Left kidney (tissue), 2 donors: Measurements from ENCODE around the gene P4HTM. TPM values are rescaled to one million over a fixed set of nuclear protein-coding genes. Genes with fewer than 3 reads are reported as not detected.

Source experiments
- DNase-seq: peaks from one replicate; pipeline ENCODE4 v3.0.0-alpha.2; 2013
- polyA plus RNA-seq: library from polyadenylated mRNA; unstranded; fragments of 120-200 nt; gene quantifications from one replicate; pipeline ENCODE4 v1.2.1, GENCODE V29; 2013; ENCODE audit not compliant: insufficient read length

The P4HTM gene
- polyA plus RNA-seq, 1 donor, result 42.0 TPM

GRCh38 chr3:49022688-49023171 is 32.7 kb downstream of the P4HTM start:
- DNase-seq, result no peak

DNA sequence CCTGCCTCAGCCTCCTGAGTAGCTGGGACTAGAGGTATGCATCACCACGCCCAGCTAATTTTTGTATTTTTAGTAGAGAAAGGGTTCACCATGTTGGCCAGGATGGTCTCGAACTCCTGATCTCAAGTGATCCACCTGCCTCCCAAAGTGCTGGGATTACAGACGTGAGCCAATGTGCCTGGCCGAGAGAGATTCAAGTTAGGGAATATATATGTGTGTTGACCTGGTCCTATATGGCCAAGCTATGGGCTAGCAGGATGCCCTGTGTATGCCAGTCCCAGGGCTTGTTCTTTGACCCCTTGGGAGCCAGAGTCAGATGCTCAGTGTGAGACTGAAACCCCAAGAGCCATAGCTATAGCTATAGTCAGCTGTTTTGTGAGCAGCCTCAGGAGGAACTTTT is 33.7 kb downstream of the P4HTM start:
- no peak for DNase-seq

DNA sequence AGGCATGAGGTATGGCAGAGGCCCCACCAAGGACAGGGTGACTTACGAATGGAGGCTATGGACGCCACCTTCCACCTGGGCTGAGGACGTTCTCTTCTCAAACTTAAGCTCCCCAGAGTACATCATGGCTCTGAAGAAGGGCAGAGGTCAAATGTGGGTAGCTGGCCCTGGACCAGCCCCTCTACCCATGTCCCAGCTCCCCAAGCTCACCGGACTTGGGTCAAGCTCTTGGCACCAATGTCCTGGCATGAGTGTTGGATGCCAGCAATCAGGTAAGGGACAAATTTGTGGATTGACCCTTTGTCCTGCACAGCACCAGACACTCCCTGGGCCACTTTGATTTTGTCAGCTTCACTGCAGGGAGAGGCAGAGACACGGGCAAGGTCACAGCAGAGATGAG is 34.4 kb downstream of the P4HTM start:
- no peak for DNase-seq

DNA sequence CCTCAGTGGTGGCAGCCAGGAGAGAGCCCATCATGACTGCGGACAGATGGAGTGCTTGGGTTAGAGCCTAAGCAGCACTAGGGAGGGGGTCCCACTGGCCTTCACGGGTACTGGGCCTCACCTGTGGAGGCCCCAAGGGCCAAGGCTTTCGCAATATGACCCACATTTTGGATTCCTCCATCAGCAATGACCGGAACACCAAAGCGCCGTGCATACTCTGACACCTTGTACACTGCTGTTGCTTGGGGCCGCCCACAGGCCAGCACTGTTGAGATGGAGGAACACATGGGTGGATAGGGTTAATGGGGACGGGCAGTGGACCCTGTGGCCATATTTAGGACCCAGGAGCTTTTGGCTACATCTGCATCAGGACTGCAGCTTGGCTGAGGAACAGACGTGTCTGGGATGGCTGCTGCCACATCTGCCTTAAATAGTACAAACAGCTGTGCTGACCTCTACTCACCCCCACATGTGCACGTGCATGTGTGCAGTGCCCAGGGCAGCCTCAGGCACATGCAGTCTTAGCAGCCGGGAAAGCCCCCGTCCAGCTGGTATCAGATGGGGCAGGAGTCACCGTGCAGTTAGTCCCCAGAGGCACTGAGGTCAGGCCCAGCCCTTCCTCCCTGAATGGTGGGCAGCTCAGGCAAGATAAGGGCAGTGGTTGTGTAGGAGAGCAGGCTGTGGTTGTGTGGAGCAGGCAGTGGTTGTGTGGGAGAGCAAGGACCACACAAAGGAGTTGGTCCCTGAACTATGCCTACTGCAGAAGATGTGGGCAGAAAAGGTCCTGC is 35.2 kb downstream of the P4HTM start:
- no peak for DNase-seq

DNA sequence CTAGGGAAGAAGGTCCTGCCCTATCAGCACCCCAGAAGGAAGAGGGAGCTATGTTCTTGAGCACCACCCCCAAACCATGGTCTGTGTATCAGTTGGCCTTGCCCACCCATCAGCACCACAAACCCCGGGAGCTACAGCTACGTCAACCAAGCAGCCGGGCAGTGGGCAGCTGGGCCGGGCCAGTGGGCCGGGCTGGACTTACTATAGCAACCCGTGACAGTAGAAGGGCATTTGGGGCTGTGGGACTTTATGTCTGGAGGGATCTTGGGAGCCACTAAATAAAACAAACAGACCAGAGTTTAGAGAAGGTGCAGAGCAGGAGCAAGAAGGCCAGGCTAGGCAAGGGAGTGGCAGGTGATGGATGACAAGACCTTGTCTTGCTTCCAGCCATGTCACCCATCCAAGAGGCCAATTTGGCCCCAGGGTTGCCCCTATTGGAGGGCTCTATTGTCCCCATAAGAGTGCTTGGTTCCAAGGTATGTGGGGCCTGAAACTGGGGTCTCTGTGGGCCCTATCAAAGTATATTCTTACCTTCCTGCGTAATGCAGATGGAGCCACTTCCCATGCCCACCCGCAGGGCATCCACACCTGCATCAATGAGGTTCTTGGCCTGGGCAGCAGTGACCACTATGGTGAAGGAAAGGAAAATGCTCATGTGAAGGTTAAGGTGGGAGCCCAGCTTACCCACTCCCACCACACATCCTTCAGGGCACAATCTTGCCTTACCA is 35.9 kb downstream of the P4HTM start:
- no peak for DNase-seq

- DNase-seq, result no peak
Observed at GRCh38 chr3:49026536-49026935, 36.5 kb downstream of the P4HTM start.

DNA sequence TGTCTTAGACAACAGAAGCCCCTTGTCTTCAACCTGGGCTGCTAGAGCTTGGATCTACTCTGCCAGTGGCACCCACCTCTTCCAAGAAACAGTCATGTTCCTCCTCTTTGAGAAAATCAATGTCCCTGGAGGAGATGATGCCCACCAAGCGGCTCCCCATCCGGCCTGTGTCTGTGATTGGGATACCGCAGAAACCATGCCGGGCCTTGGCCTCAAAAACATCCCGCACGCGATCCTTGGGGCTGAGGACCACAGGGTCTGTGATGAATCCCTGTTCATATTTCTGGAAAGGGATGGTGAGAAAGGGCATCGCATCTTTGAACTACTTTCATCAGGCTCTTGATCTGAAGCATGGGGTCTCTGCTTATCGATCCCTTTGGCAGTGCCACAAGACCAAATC is 37.6 kb downstream of the P4HTM start:
- no peak for DNase-seq

- no peak for DNase-seq
Observed at GRCh38 chr3:49028298-49028672, 38.2 kb downstream of the P4HTM start.

- peak; percentile 91 for DNase-seq
Observed at GRCh38 chr3:49028673-49029562, 38.9 kb downstream of the P4HTM start, which contains the start of gene IMPDH2. Gene IMPDH2 (minus strand): TSS chr3:49029398. CDS start chr3:49029350, 48 bp downstream.

DNA sequence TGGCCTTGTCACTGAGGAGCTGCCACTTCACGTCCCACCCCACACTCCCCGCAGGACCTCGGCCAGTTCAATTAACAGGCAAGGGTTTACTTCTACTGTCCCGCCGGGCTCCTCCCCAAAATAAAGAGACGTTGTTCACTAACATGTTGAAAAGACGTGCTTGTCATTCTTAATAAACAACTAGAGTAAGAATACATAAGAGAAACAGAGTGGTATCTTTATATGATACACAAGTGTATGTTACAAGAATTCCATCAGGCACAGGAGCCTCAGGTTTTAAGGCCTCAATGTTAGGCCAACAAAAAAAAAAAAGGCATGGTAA is 39.5 kb downstream of the P4HTM start:
- DNase-seq, result no peak

GRCh38 chr3:49030321-49030720 is 40.3 kb downstream of the P4HTM start:
- no peak for DNase-seq

- no peak for DNase-seq
Observed at GRCh38 chr3:49032646-49033304, 42.7 kb downstream of the P4HTM start.

DNA sequence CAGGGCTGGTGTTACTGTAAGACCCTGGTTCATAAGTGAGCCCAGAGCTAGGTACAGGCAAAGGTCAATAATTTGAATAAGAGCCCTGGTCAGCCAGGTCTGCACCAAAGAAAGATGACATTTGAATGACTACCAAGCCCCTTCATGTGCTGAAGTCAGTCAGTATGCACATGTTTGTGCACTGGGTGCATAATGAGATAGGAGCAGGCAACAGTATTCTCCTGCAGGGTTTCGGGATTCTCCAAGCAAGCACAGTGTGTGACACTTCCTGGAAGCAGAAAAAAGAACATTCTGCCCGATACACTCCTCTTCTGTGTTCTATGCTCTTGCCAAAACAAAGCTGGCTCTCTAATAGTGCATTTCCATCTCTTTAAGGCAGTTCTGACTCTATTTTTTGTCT is 44.6 kb downstream of the P4HTM start:
- DNase-seq, result no peak

DNA sequence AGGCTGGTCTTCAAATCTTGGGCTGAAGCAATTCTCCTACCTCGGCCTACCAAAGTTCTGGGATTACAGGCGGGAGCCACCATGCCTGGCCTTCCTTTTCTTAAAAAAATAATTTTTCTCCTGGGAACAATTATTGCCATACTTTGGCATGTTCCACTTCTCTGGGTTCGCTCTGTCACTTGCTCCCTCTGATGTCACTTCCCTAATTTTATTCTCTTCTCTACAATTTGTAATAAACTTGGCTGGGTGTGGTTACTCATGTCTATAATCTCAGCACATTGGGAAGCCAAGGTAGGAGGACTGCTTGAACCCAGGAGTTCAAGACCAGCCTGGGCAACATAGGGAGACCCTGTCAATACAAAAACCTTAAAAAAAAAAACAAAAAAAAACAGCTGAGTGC is 45.2 kb downstream of the P4HTM start:
- DNase-seq, result no peak

DNA sequence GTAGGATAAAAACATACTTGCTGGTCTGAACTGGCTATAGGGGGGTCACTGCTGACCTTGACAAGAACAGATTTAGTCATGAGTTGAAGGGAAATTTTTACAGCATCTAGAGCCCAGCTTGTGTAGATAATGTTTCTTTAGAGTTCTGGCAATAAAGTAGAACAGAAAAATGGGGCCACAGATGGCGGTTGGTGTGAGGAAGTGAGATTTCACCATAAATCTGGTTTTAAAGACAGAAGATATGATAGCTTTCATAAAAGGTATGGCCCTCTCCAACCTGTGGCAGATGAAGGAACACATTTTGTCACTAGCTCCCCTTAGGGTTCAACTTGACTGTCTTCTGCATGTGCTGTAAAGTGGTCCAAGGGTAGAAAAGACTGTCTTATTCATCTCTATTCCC is 63.5 kb downstream of the P4HTM start:
- no peak for DNase-seq

DNA sequence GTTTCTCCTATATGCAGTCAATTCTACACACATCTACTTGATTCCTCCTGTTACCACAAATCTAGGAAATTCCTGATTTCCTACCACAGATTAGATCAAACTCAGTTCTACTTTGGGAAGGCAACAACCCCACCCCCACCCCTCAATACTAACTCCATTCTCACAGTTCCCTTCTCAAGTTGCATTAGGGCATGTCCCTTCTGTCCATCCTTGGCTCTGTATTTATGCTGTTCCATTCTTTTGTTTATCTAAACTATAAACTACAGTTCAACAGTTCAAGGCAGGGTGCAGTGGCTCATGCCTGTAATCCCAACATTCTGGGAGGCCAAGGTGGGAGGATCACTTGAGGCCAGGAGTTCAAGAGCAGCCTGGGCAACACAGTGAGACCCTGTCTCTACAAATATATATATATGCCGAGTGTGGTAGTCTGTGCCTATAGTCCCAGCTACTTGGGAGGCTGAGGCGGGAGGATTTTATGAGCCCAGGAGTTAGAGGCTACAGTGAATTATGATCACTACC is 64.4 kb downstream of the P4HTM start:
- no peak for DNase-seq

Other genes starting within 250 kb of the P4HTM start
- gene PRKAR2A, start 142.4 kb upstream of the P4HTM start, polyA plus RNA-seq, result 47.8 TPM
- gene SLC25A20, start 91.4 kb upstream of the P4HTM start, polyA plus RNA-seq, result 20.9 TPM
- gene ARIH2, start 71.4 kb upstream of the P4HTM start, polyA plus RNA-seq, result 112 TPM
- gene WDR6, start 17.1 kb downstream of the P4HTM start, polyA plus RNA-seq, result 214 TPM
- 78.5 TPM for gene DALRD3, start 28.3 kb downstream of the P4HTM start, polyA plus RNA-seq
- 50.2 TPM for gene NDUFAF3, start 31.9 kb downstream of the P4HTM start, polyA plus RNA-seq
- 217 TPM for gene IMPDH2, start 39.2 kb downstream of the P4HTM start, polyA plus RNA-seq
- 97.6 TPM for gene QRICH1, start 103.8 kb downstream of the P4HTM start, polyA plus RNA-seq
- gene QARS1, start 114.5 kb downstream of the P4HTM start, polyA plus RNA-seq, result 315 TPM
- gene USP19, start 130.6 kb downstream of the P4HTM start, polyA plus RNA-seq, result 56.3 TPM
- gene LAMB2, start 142.8 kb downstream of the P4HTM start, polyA plus RNA-seq, result 435 TPM
- 21.0 TPM for gene CCDC71, start 176.1 kb downstream of the P4HTM start, polyA plus RNA-seq
- 41.1 TPM for gene KLHDC8B, start 181.4 kb downstream of the P4HTM start, polyA plus RNA-seq